H9 (cell line): ENCODE results near the gene FUT6. TPM values are rescaled to one million over a fixed set of nuclear protein-coding genes. Genes with fewer than 3 reads are reported as not detected.
"Not testable (repeated sequence)": the region's sequence is repeated elsewhere in the genome, so short reads cannot be mapped to it uniquely, and the experiment has no call there.

Source experiments
- DNase-seq: peaks from one replicate; pipeline ENCODE4 v3.0.0-alpha.2; 2017
- H2AFZ ChIP-seq: one replicate; pipeline ENCODE4 v1.6.1; 2013; ENCODE audit warnings: mild to moderate bottlenecking, low read length, control low read depth, moderate library complexity
- H2AK5ac ChIP-seq: 2 replicates; pipeline ENCODE4 v1.6.1; 2013; ENCODE audit warnings: low read length, control low read depth, mixed read lengths; ENCODE audit not compliant: insufficient read length
- H2BK120ac ChIP-seq: one replicate; pipeline ENCODE4 v1.6.1; 2013; ENCODE audit warnings: low read depth, mild to moderate bottlenecking, low read length, control low read depth, inconsistent platforms; ENCODE audit not compliant: poor library complexity, severe bottlenecking
- H2BK12ac ChIP-seq: 2 replicates; pipeline ENCODE4 v1.6.1; 2013; ENCODE audit warnings: low read length, control low read depth, mixed read lengths, low read depth; ENCODE audit not compliant: insufficient read length
- H2BK15ac ChIP-seq: 2 replicates; pipeline ENCODE4 v1.6.1; 2013; ENCODE audit warnings: low read depth, low read length, control low read depth
- H2BK20ac ChIP-seq: one replicate; pipeline ENCODE4 v1.6.1; 2013; ENCODE audit warnings: low read depth, mild to moderate bottlenecking, low read length, control low read depth, inconsistent platforms; ENCODE audit not compliant: poor library complexity, severe bottlenecking
- H2BK5ac ChIP-seq: 2 replicates; pipeline ENCODE4 v1.6.1; 2013; ENCODE audit warnings: low read length, control low read depth, mixed read lengths; ENCODE audit not compliant: insufficient read length
- H3K14ac ChIP-seq: 2 replicates; pipeline ENCODE4 v1.6.1; 2013; ENCODE audit warnings: low read length, control low read depth; ENCODE audit not compliant: insufficient read depth
- H3K18ac ChIP-seq: 2 replicates; pipeline ENCODE4 v1.6.1; 2013; ENCODE audit warnings: low read depth, mild to moderate bottlenecking, mixed read lengths, low read length, control low read depth; ENCODE audit not compliant: insufficient read length
- H3K23ac ChIP-seq: 2 replicates; pipeline ENCODE4 v1.6.1; 2013; ENCODE audit warnings: low read length, control low read depth, mixed read lengths, low read depth; ENCODE audit not compliant: insufficient read length
- H3K23me2 ChIP-seq: 2 replicates; pipeline ENCODE4 v1.6.1; 2013; ENCODE audit warnings: low read depth, mild to moderate bottlenecking, mixed read lengths, low read length, control low read depth; ENCODE audit not compliant: insufficient read length, poor library complexity, severe bottlenecking
- H3K27ac ChIP-seq: 2 replicates; pipeline ENCODE4 v1.5.1; 2013; ENCODE audit warnings: low read length, control low read depth, mixed read lengths, low read depth; ENCODE audit not compliant: insufficient read length
- H3K27me3 ChIP-seq: 2 replicates; pipeline ENCODE4 v1.6.1; 2013; ENCODE audit warnings: low read length, control low read depth, inconsistent platforms; ENCODE audit not compliant: insufficient read depth
- H3K4ac ChIP-seq: 2 replicates; pipeline ENCODE4 v1.6.1; 2013; ENCODE audit warnings: low read depth, mild to moderate bottlenecking, control low read depth, inconsistent platforms, low read length, moderate library complexity
- H3K4me1 ChIP-seq: 2 replicates; pipeline ENCODE4 v1.6.1; 2013; ENCODE audit warnings: low read length, control low read depth, inconsistent platforms; ENCODE audit not compliant: insufficient read depth
- H3K4me2 ChIP-seq: 2 replicates; pipeline ENCODE4 v1.6.1; 2013; ENCODE audit warnings: low read length, control low read depth, mixed read lengths; ENCODE audit not compliant: insufficient read length, insufficient read depth
- H3K56ac ChIP-seq: 2 replicates; pipeline ENCODE4 v1.6.1; 2013; ENCODE audit warnings: low read depth, mild to moderate bottlenecking, mixed read lengths, low read length, control low read depth; ENCODE audit not compliant: insufficient read length
- H3K79me1 ChIP-seq: 2 replicates; pipeline ENCODE4 v1.6.1; 2013; ENCODE audit warnings: low read depth, mild to moderate bottlenecking, moderate library complexity, low read length, control low read depth, inconsistent platforms; ENCODE audit not compliant: insufficient read depth, poor library complexity, severe bottlenecking
- H3K79me2 ChIP-seq: 2 replicates; pipeline ENCODE4 v1.6.1; 2013; ENCODE audit warnings: low read length, control low read depth, inconsistent platforms; ENCODE audit not compliant: insufficient read depth
- H3K9ac ChIP-seq: 2 replicates; pipeline ENCODE4 v1.6.1; 2013; ENCODE audit warnings: low read length, control low read depth, mixed read lengths; ENCODE audit not compliant: insufficient read length; ENCODE audit errors: extremely low read depth
- H3K9me3 ChIP-seq: one replicate; pipeline ENCODE4 v1.6.1; 2013; ENCODE audit warnings: low read depth, low read length, inconsistent platforms; ENCODE audit not compliant: control insufficient read depth
- H3T11ph ChIP-seq: one replicate; pipeline ENCODE4 v1.6.1; 2013; ENCODE audit warnings: mild to moderate bottlenecking, low read length, control low read depth, inconsistent platforms
- H4K20me1 ChIP-seq: one replicate; pipeline ENCODE4 v1.6.1; 2013; ENCODE audit not compliant: control insufficient read depth, insufficient read length, insufficient read depth
- H4K5ac ChIP-seq: 2 replicates; pipeline ENCODE4 v1.6.1; 2013; ENCODE audit warnings: low read depth, mild to moderate bottlenecking, mixed read lengths, low read length, control low read depth; ENCODE audit not compliant: insufficient read length
- H4K8ac ChIP-seq: replicated peaks from 2 replicates; pipeline ENCODE4 v1.6.1; 2013; ENCODE audit warnings: low read length, control low read depth, mixed read lengths, low read depth; ENCODE audit not compliant: insufficient read length
- H4K91ac ChIP-seq: 2 replicates; pipeline ENCODE4 v1.6.1; 2013; ENCODE audit warnings: low read depth, mild to moderate bottlenecking, moderate library complexity, mixed read lengths, low read length, control low read depth; ENCODE audit not compliant: insufficient read length
- H3K27ac Mint-ChIP-seq, 3 experiments: 2 replicates in 2 of 3; 3 replicates in 1 of 3; pipeline ENCODE4 v1.8.0; 2020 to 2021; ENCODE audit warnings: mixed read lengths in 3 of 3, mild to moderate bottlenecking in 1 of 3, moderate library complexity in 1 of 3
- H3K27me3 Mint-ChIP-seq: 2 replicates; pipeline ENCODE4 v1.8.0; 2021; ENCODE audit warnings: low read depth, mild to moderate bottlenecking, moderate library complexity, mixed read lengths
- H3K36me3 Mint-ChIP-seq, 3 experiments: 2 replicates in 2 of 3; 3 replicates in 1 of 3; pipeline ENCODE4 v1.8.0; 2020 to 2021; ENCODE audit warnings: low read depth in 3 of 3, mixed read lengths in 3 of 3; ENCODE audit not compliant: insufficient read depth in 1 of 3
- H3K4me1 Mint-ChIP-seq, 2 experiments: 2 replicates each; pipeline ENCODE4 v1.8.0; 2020; ENCODE audit warnings: mixed read lengths in 2 of 2
- H3K4me3 Mint-ChIP-seq, 2 experiments: 2 replicates in 1 of 2; 3 replicates in 1 of 2; pipeline ENCODE4 v1.8.0; 2020 to 2021; ENCODE audit warnings: mild to moderate bottlenecking in 2 of 2, mixed read lengths in 2 of 2, moderate library complexity in 1 of 2
- H3K9me3 Mint-ChIP-seq, 2 experiments: 2 replicates in 1 of 2; 3 replicates in 1 of 2; pipeline ENCODE4 v1.8.0; 2020; ENCODE audit warnings: mild to moderate bottlenecking in 2 of 2, mixed read lengths in 2 of 2, moderate library complexity in 1 of 2
- WGBS: extraction: QIAGEN DNeasy Blood & Tissue Kit; methylation state at CpG from one replicate; pipeline ENCODE4 v1.1.7; 2013; ENCODE audit warnings: missing lambda C conversion rate, low lambda C conversion rate, mixed read lengths; ENCODE audit not compliant: insufficient read length; ENCODE audit errors: extremely low coverage; 5-methylcytosine and 5-hydroxymethylcytosine counted together
- total RNA-seq: library from RNA; stranded (reverse); gene quantifications from 2 replicates; pipeline ENCODE4 v1.2.1, GENCODE V29; 2021

Gene FUT6
- total RNA-seq, 1 experiment from 2014 or later = 0.13 TPM

GRCh38 chr19:5883157-5883873, 43.8 kb upstream of the FUT6 start:
- H3K79me1 ChIP-seq, H3K4me1 ChIP-seq, DNase-seq, H3K27me3 ChIP-seq, H3K18ac ChIP-seq, H3K27ac Mint-ChIP-seq, H3K79me2 ChIP-seq, H2BK15ac ChIP-seq, H4K8ac ChIP-seq, H2BK5ac ChIP-seq, H3K27ac ChIP-seq, H3K9ac ChIP-seq, H2AFZ ChIP-seq, H3K36me3 Mint-ChIP-seq, H3K4me3 Mint-ChIP-seq, H3K14ac ChIP-seq, H4K5ac ChIP-seq, H3K9me3 Mint-ChIP-seq, H3K23me2 ChIP-seq, H3K4ac ChIP-seq, H2BK12ac ChIP-seq, H3T11ph ChIP-seq, H3K56ac ChIP-seq, H4K20me1 ChIP-seq, H4K91ac ChIP-seq, H3K4me2 ChIP-seq, H3K9me3 ChIP-seq, H2AK5ac ChIP-seq, H2BK20ac ChIP-seq, H2BK120ac ChIP-seq, H3K23ac ChIP-seq: not testable (repeated sequence)
- Mint-ChIP-seq H3K4me1 (peaks cover 13 to 23% of the 10 kb centered on the region in 2 experiments), H3K27me3 (peaks cover 34% of the 10 kb centered on the region)
- no CpG with 5 or more reads among the region's 13 CpGs for WGBS
